AG04450 (cell line): ENCODE measurements around the gene INTS3. TPM values are rescaled to one million over a fixed set of nuclear protein-coding genes. Genes with fewer than 3 reads are reported as not detected.
"Not testable (repeated sequence)": the region's sequence is repeated elsewhere in the genome, so short reads cannot be mapped to it uniquely, and the experiment has no call there.

Source experiments
- CTCF ChIA-PET: fragments of 300-600, 350-600 bp; formaldehyde crosslinking; extraction: SDS; loops from one replicate; lab custom pipeline; 2022; ENCODE audit warnings: antibody characterized with exemption, inconsistent platforms; lab: Charles Lee
- POLR2A ChIA-PET: fragments of 350-600 bp; formaldehyde crosslinking; extraction: SDS; loops from one replicate; lab custom pipeline; 2021; ENCODE audit warnings: antibody characterized with exemption, inconsistent platforms; lab: Yijun Ruan, JAX
- DNase-seq: peaks from one replicate; pipeline ENCODE4 v3.0.0-alpha.2; 2011; ENCODE audit warnings: low read depth, low spot score
- H3K27ac ChIP-seq: one replicate; pipeline ENCODE4 v1.5.1; 2012; ENCODE audit warnings: low read depth, low read length, control low read depth
- H3K27me3 ChIP-seq: one replicate; pipeline ENCODE4 v1.6.0; 2012; ENCODE audit warnings: low read length; ENCODE audit not compliant: control insufficient read depth, insufficient read depth
- H3K4me3 ChIP-seq: 2 replicates; pipeline ENCODE4 v1.5.1; 2011; ENCODE audit warnings: mild to moderate bottlenecking, low read depth, low read length, control low read depth
- H3K9me3 ChIP-seq: 2 replicates; pipeline ENCODE4 v1.5.1; 2012; ENCODE audit warnings: low read length; ENCODE audit not compliant: control insufficient read depth, insufficient read depth
- CTCF ChIP-seq: IDR thresholded peaks from 2 replicates; pipeline ENCODE4 v1.5.1; 2011; ENCODE audit warnings: low read depth, low read length, control low read depth, inconsistent platforms
- polyA plus RNA-seq: library from polyadenylated mRNA; depleted of rRNA; stranded (reverse); fragments of >200 nt; gene quantifications from 2 replicates; pipeline ENCODE4 v1.2.3, GENCODE V29; 2011

INTS3 gene
- polyA plus RNA-seq, 1 experiment, result 45.1 TPM

GRCh38 chr1:153705484-153705883 lies 22.4 kb upstream of the INTS3 start:
- H3K27ac ChIP-seq, result no peak overlapping the region
- no peaks in the 10 kb centered on the region for H3K9me3 ChIP-seq
- H3K27me3 ChIP-seq, result no peaks in the 10 kb centered on the region
- CTCF ChIA-PET, result interaction anchor here (0.5 kb wide), 1 partner anchor 16 kb away, joined by 3 read pairs; no protein-coding TSS in a partner anchor
- POLR2A ChIA-PET, result no interaction called here
- no peak overlapping the region for H3K4me3 ChIP-seq
- TF ChIP-seq CTCF, result no peak
- DNase-seq, result no peak

- ChIA-PET POLR2A (no interaction called here), CTCF (interaction anchor here (1.1 kb wide), 1 partner anchor 39 kb away, joined by 3 read pairs; no protein-coding TSS in a partner anchor)
- Histone ChIP-seq H3K9me3 (no peaks in the 10 kb centered on the region), H3K4me3 (no peak overlapping the region), H3K27ac (no peak overlapping the region), H3K27me3 (no peaks in the 10 kb centered on the region)
- no peak for DNase-seq
- no peak for TF ChIP-seq CTCF
These were observed 16.8 kb upstream of the INTS3 start for GRCh38 chr1:153711026-153711425.

GRCh38 chr1:153716211-153716610 lies 11.6 kb upstream of the INTS3 start:
- DNase-seq, H3K27me3 ChIP-seq, H3K27ac ChIP-seq, POLR2A ChIA-PET, H3K9me3 ChIP-seq, H3K4me3 ChIP-seq: not testable (repeated sequence)
- CTCF ChIA-PET, result interaction anchor here (1.2 kb wide), 1 partner anchor 39 kb away, joined by 3 read pairs; no protein-coding TSS in a partner anchor

- Histone ChIP-seq H3K27ac (no peak overlapping the region), H3K9me3 (no peaks in the 10 kb centered on the region), H3K27me3 (no peaks in the 10 kb centered on the region), H3K4me3 (no peak overlapping the region)
- no peak for TF ChIP-seq CTCF
- DNase-seq, result no peak
- POLR2A ChIA-PET, result interaction anchor here (1.1 kb wide), 1 partner anchor 10 kb away, joined by 3 read pairs; the partner anchor contains the start of gene INTS3
- CTCF ChIA-PET, result interaction anchor here (1.2 kb wide), 1 partner anchor 40 kb away, joined by 3 read pairs; no protein-coding TSS in a partner anchor
These were observed 10.5 kb upstream of the INTS3 start for GRCh38 chr1:153717330-153717729.

- DNase-seq, result no peak
- no peak for TF ChIP-seq CTCF
- ChIA-PET POLR2A (no interaction called here), CTCF (no interaction called here)
- Histone ChIP-seq H3K4me3 (no peak overlapping the region), H3K27ac (no peak overlapping the region), H3K9me3 (peaks cover 5% of the 10 kb centered on the region; the same call in 1 of the 2 replicates), H3K27me3 (no peaks in the 10 kb centered on the region)
These were observed 4.2 kb upstream of the INTS3 start for GRCh38 chr1:153723687-153724086.

GRCh38 chr1:153724634-153725033 lies 3.2 kb upstream of the INTS3 start:
- H3K9me3 ChIP-seq, H3K27ac ChIP-seq, H3K4me3 ChIP-seq, DNase-seq, H3K27me3 ChIP-seq, POLR2A ChIA-PET: not testable (repeated sequence)
- CTCF ChIA-PET, result interaction anchor here (0.6 kb wide), 1 partner anchor 47 kb away, joined by 3 read pairs; no protein-coding TSS in a partner anchor
